BJ (cell line): ENCODE measurements around the gene HJURP. TPM values are rescaled to one million over a fixed set of nuclear protein-coding genes. Genes with fewer than 3 reads are reported as not detected.

Source experiments
- CTCF ChIA-PET: fragments of 350-600 bp; formaldehyde crosslinking; extraction: SDS; loops from one replicate; lab custom pipeline; 2021; ENCODE audit warnings: antibody characterized with exemption, inconsistent platforms; lab: Yijun Ruan, JAX
- POLR2A ChIA-PET: fragments of 300-600 bp; sonication (Branson Sonifier 250); formaldehyde crosslinking; extraction: SDS; loops from one replicate; lab custom pipeline; 2021; ENCODE audit warnings: antibody characterized with exemption; lab: Charles Lee
- DNase-seq: peaks from one replicate; pipeline ENCODE4 v3.0.0-alpha.2; 2011; ENCODE audit warnings: low read depth
- H3K27me3 ChIP-seq: 2 replicates; pipeline ENCODE4 v1.6.0; 2011; ENCODE audit warnings: low read length; ENCODE audit not compliant: control insufficient read depth, insufficient read depth
- H3K36me3 ChIP-seq: 2 replicates; pipeline ENCODE4 v1.5.1; 2011; ENCODE audit warnings: low read length; ENCODE audit not compliant: control insufficient read depth, insufficient read depth
- H3K4me3 ChIP-seq: 2 replicates; pipeline ENCODE4 v1.5.1; 2011; ENCODE audit warnings: low read depth, mild to moderate bottlenecking, control low read depth, low read length
- polyA plus RNA-seq: library from polyadenylated mRNA; depleted of rRNA; stranded (reverse); fragments of >200 nt; gene quantifications from 2 replicates; pipeline ENCODE4 v1.2.3, GENCODE V29; 2011
- TF ChIP-seq, protein P1 (sequence below): IDR thresholded peaks from 2 replicates; pipeline ENCODE4 v1.5.1; 2011; ENCODE audit warnings: low read depth, mild to moderate bottlenecking, control low read depth, inconsistent platforms, low read length, moderate library complexity; ENCODE audit not compliant: insufficient read depth

HJURP gene
- polyA plus RNA-seq, 1 experiment: 46.2 TPM

DNA sequence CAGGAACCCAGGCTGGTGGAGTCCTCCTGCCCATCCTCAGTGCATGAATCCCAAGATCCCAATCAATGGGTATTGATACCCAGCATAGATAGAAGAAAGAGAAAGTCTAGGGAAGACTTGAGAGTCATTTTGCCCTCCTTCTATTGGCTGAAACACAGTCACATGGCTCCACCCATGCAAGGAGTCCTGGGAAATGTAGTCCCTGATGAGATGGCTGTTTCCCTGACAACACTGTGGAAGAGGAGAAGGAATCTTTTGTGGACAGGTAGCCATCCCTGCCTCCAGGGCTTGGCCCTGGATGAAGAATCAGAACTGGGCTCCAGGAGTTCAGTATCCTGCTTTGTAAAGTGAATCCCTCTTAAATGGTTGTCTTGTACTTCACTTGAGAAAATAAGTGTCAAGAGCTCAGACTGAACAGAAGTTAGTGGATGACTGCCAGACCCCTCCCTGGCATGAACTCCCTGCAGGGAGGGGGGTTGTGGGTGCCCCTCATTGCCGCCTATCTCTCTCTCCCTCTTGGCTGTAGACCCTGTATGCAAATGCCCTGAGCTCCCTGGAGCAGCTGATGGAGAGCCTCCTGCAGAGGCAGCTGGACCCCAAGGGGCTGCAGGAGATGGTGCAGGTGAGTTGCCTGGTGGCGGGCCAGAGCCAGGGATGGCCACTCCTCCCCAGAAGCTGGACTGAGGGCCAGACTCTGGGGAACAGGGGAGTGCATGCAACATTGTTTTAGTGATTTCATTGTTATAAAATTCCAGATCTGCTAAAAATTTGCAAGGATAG is 40.1 kb downstream of the HJURP start:
- TF ChIP-seq, protein P1, sequence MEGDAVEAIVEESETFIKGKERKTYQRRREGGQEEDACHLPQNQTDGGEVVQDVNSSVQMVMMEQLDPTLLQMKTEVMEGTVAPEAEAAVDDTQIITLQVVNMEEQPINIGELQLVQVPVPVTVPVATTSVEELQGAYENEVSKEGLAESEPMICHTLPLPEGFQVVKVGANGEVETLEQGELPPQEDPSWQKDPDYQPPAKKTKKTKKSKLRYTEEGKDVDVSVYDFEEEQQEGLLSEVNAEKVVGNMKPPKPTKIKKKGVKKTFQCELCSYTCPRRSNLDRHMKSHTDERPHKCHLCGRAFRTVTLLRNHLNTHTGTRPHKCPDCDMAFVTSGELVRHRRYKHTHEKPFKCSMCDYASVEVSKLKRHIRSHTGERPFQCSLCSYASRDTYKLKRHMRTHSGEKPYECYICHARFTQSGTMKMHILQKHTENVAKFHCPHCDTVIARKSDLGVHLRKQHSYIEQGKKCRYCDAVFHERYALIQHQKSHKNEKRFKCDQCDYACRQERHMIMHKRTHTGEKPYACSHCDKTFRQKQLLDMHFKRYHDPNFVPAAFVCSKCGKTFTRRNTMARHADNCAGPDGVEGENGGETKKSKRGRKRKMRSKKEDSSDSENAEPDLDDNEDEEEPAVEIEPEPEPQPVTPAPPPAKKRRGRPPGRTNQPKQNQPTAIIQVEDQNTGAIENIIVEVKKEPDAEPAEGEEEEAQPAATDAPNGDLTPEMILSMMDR: no peak
- H3K36me3 ChIP-seq: no peaks in the 10 kb centered on the region
- POLR2A ChIA-PET: no interaction called here
- H3K4me3 ChIP-seq: no peak overlapping the region
- CTCF ChIA-PET: no interaction called here
- no peak for DNase-seq
- 0 out of 2 replicates have a peak, but pooled peaks cover 1% of the 10 kb centered on the region for H3K27me3 ChIP-seq

DNA sequence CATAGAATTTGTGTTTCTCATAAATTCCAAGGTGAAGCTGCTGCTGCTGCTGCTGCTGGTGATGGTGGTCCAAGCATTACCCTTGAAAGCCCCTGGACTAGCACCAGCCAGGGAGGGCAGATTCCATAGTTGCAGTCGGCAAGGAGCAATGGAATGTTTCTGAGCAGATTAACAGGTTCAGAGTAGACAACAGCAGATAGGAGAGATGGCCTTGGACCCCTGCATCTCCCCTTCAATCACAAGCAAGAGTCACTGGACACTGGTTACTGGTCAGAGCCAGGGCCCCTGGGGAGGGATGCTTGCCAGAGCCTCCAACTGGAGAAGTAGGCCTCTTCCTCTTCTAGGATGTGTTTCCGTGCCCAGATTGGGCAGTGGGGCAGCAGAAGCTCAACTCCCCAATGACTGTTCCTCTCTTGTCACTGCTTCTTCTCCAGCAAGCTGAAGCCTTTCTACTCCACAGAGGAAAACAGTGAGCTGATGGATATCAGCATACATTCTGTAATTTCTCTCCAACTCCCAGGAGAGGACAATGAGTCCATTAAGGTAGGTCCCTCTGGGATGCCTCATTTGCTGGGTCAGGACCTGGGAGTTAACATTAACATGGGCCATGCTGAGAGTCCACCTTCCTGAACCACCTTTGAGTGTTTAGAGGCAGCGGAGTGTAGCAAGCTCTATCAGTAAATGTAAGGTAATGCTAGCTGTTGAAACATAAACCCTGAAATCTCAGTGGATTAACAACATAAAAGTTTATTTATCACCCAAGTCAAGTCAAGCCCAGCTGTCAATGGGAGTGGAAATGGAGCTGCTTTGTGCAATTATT is 40.9 kb downstream of the HJURP start:
- Histone ChIP-seq H3K36me3 (no peaks in the 10 kb centered on the region), H3K27me3 (peaks cover 3% of the 10 kb centered on the region; the same call in 1 of the 2 replicates), H3K4me3 (no peak overlapping the region)
- TF ChIP-seq, protein P1: no peak
- POLR2A ChIA-PET: no interaction called here
- CTCF ChIA-PET: no interaction called here
- DNase-seq: no peak

DNA sequence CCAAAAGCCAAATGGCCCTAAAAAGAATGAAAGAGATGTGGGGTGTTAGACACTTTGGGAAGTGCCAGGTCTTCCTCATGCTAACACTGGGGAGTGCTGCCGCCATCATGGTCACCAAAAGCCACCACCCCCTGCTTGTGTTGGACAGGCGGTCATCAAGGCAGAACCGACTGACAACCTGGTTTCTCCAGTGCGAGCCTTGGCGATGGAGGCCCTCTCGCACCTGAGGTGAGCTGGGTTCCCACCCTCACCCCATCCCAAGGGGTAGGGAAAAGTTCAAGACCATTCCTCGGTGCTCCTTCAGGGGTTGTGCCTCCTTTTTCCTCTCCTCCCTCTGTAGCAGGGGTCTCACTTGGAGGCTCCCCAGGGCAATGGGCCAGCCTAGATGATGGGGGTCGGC is 42.6 kb downstream of the HJURP start:
- Histone ChIP-seq H3K36me3 (no peaks in the 10 kb centered on the region), H3K4me3 (no peak overlapping the region), H3K27me3 (peaks cover 4% of the 10 kb centered on the region; the same call in 1 of the 2 replicates)
- ChIA-PET CTCF (no interaction called here), POLR2A (no interaction called here)
- TF ChIP-seq, protein P1: no peak
- no peak for DNase-seq

DNA sequence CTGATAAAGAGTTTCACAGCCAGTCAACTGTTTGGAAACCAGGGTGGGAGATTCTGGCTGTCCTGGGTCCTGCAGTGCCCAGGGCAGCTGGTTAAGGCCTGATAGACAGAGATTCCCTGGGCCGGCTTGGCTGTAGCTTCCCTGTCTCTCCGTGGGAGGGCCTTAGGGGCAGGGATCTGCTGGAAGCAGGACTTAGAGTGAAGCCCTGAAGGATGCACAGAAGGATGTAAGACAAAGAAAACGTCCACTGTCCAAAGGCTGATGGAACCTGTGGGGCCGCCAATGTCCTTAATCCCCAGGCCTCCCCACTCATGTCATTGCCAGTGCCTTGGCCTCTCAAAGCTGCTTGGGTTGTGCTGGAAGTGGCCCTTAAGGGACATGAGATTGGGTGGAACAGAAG is 43.2 kb downstream of the HJURP start:
- Histone ChIP-seq H3K36me3 (no peaks in the 10 kb centered on the region), H3K4me3 (no peak overlapping the region), H3K27me3 (peaks cover 4% of the 10 kb centered on the region; the same call in 1 of the 2 replicates)
- TF ChIP-seq, protein P1: no peak
- ChIA-PET CTCF (no interaction called here), POLR2A (no interaction called here)
- DNase-seq: no peak

DNA sequence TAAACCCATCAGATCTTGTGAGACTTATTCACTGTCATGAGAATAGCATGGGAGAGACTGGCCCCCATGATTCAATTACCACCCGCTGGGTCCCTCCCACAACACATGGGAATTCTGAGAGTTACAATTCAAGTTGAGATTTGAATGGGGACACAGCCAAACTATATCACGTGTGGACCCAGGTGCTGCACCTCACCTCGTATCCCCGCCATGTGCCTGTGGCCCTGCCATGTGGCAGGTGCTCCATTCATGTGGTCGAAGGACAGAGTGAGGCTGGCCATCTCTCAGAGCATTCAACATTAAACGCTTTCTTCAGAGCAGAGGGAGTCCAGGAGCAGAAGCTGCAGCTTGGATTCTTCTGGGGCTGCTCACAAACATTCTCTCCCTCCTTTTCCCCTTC is 44.0 kb downstream of the HJURP start:
- DNase-seq: no peak
- Histone ChIP-seq H3K36me3 (no peaks in the 10 kb centered on the region), H3K4me3 (no peak overlapping the region), H3K27me3 (peaks cover 4% of the 10 kb centered on the region; the same call in 1 of the 2 replicates)
- ChIA-PET CTCF (no interaction called here), POLR2A (no interaction called here)
- TF ChIP-seq, protein P1: no peak
